ENCODE measurements around the gene PSMB9.

- TF ChIP-seq, protein P1, sequence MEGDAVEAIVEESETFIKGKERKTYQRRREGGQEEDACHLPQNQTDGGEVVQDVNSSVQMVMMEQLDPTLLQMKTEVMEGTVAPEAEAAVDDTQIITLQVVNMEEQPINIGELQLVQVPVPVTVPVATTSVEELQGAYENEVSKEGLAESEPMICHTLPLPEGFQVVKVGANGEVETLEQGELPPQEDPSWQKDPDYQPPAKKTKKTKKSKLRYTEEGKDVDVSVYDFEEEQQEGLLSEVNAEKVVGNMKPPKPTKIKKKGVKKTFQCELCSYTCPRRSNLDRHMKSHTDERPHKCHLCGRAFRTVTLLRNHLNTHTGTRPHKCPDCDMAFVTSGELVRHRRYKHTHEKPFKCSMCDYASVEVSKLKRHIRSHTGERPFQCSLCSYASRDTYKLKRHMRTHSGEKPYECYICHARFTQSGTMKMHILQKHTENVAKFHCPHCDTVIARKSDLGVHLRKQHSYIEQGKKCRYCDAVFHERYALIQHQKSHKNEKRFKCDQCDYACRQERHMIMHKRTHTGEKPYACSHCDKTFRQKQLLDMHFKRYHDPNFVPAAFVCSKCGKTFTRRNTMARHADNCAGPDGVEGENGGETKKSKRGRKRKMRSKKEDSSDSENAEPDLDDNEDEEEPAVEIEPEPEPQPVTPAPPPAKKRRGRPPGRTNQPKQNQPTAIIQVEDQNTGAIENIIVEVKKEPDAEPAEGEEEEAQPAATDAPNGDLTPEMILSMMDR (conservative IDR thresholded peaks at IDR 0.05; ENCODE audit: low read depth in 2 of 2): peak; percentile 76 to 93
- TF ChIP-seq CREB1 (CRISPR knock-in tag; IDR thresholded peaks at IDR 0.05; ENCODE audit: low read depth): 0 out of 2 replicates have a peak, but pooled peaks have one; percentile 40
- no peak for TF ChIP-seq EZH2phosphoT487 (IDR thresholded peaks at IDR 0.05; ENCODE audit: unreplicated experiment)
- TF ChIP-seq, protein P2, sequence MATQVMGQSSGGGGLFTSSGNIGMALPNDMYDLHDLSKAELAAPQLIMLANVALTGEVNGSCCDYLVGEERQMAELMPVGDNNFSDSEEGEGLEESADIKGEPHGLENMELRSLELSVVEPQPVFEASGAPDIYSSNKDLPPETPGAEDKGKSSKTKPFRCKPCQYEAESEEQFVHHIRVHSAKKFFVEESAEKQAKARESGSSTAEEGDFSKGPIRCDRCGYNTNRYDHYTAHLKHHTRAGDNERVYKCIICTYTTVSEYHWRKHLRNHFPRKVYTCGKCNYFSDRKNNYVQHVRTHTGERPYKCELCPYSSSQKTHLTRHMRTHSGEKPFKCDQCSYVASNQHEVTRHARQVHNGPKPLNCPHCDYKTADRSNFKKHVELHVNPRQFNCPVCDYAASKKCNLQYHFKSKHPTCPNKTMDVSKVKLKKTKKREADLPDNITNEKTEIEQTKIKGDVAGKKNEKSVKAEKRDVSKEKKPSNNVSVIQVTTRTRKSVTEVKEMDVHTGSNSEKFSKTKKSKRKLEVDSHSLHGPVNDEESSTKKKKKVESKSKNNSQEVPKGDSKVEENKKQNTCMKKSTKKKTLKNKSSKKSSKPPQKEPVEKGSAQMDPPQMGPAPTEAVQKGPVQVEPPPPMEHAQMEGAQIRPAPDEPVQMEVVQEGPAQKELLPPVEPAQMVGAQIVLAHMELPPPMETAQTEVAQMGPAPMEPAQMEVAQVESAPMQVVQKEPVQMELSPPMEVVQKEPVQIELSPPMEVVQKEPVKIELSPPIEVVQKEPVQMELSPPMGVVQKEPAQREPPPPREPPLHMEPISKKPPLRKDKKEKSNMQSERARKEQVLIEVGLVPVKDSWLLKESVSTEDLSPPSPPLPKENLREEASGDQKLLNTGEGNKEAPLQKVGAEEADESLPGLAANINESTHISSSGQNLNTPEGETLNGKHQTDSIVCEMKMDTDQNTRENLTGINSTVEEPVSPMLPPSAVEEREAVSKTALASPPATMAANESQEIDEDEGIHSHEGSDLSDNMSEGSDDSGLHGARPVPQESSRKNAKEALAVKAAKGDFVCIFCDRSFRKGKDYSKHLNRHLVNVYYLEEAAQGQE (IDR thresholded peaks at IDR 0.05; ENCODE audit: unreplicated experiment): no peak
- TF ChIP-seq EZH2 (IDR thresholded peaks at IDR 0.05; ENCODE audit: low read depth, unreplicated experiment): no peak
- TF ChIP-seq POLR2AphosphoS5 (IDR thresholded peaks at IDR 0.05; ENCODE audit: low read depth): peak; percentile 63
Measured at GRCh38 chr6:32838114-32838958, 15.7 kb upstream of the PSMB9 start, which contains the start of gene TAP2.
